Measurements from ENCODE around the gene RNF6. TPM values are rescaled to one million over a fixed set of nuclear protein-coding genes. Genes with fewer than 3 reads are reported as not detected.
A peak's percentile ranks its signal among the peaks of the same experiment; 100 is the strongest.

Gene RNF6
- total and polyA plus RNA-seq, 2 donors (not counting 1 experiment from before 2014, with no cell fraction given) = 20.1 to 52.4 TPM

GRCh38 chr13:26186118-26186870 lies 35.8 kb downstream of the RNF6 start:
- ChIA-PET CTCF (interaction anchor here (0.6 to 6.0 kb wide), 21 partner anchors 25 to 899 kb away, joined by 3 to 131 read pairs (median 6); partner anchors contain the start of genes MTMR6 and RNF6), POLR2A (interaction anchor here (0.7 to 3.2 kb wide), 7 partner anchors 31 to 310 kb away, joined by 3 to 23 read pairs (median 4); partner anchors contain the start of gene RNF6)
- under 1% methylated on average over 70 of the region's 76 CpGs for WGBS (ENCODE audit: insufficient coverage)
- DNase-seq = peak; percentile 99
- TF ChIP-seq, protein P1, sequence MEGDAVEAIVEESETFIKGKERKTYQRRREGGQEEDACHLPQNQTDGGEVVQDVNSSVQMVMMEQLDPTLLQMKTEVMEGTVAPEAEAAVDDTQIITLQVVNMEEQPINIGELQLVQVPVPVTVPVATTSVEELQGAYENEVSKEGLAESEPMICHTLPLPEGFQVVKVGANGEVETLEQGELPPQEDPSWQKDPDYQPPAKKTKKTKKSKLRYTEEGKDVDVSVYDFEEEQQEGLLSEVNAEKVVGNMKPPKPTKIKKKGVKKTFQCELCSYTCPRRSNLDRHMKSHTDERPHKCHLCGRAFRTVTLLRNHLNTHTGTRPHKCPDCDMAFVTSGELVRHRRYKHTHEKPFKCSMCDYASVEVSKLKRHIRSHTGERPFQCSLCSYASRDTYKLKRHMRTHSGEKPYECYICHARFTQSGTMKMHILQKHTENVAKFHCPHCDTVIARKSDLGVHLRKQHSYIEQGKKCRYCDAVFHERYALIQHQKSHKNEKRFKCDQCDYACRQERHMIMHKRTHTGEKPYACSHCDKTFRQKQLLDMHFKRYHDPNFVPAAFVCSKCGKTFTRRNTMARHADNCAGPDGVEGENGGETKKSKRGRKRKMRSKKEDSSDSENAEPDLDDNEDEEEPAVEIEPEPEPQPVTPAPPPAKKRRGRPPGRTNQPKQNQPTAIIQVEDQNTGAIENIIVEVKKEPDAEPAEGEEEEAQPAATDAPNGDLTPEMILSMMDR (IDR thresholded peaks at IDR 0.05) = peak; percentile 72
- TF ChIP-seq EZH2 (IDR thresholded peaks at IDR 0.05; ENCODE audit: borderline replicate concordance, insufficient read depth, low read depth, low read length, poor library complexity, severe bottlenecking) = no peak
- H3K9ac ChIP-seq (ENCODE audit: low read length) = peak overlapping the region; percentile 78
- peaks cover 33 to 44% of the 10 kb centered on the region in 2 donors for H3K4me1 ChIP-seq (ENCODE audit: control insufficient read depth in 2 of 2, insufficient read depth in 2 of 2, low read length in 2 of 2)
- Mint-ChIP-seq H3K4me1 (peaks cover 46% of the 10 kb centered on the region), H3K9me3 (ENCODE audit: insufficient read depth) (no peaks in the 10 kb centered on the region), H3K27me3 (no peaks in the 10 kb centered on the region), H3K4me3 (peak overlapping the region; percentile 91), H3K27ac (peak overlapping the region; percentile 96)
- H3K9me3 ChIP-seq (ENCODE audit: control extremely low read depth in 1 of 3, control insufficient read depth in 2 of 3, insufficient read depth in 1 of 3, low read length in 2 of 3) = peaks cover 0 to 4% (median 3%) of the 10 kb centered on the region in 3 donors
- no peaks in the 10 kb centered on the region for H3K79me2 ChIP-seq (ENCODE audit: control insufficient read depth, insufficient read depth, low read length)
- H3K27me3 ChIP-seq (replicated peaks in 1 of 4; ENCODE audit: control extremely low read depth in 1 of 4, control insufficient read depth in 3 of 4, insufficient read depth in 4 of 4, low read length in 3 of 4) = no peaks in the 10 kb centered on the region
- H2AFZ ChIP-seq (ENCODE audit: insufficient read depth, low read depth, low read length, poor library complexity, severe bottlenecking) = peak overlapping the region; percentile 85
- intact Hi-C loops (cut with micrococcal nuclease) = loop anchor here (1.0 to 10.0 kb wide), 8 partner anchors 36 to 1949 kb away; partner anchors contain the start of genes NUP58, PAN3, PARP4 and RNF6
- peak overlapping the region; percentile 66 to 91 (median 73) for H3K4me3 ChIP-seq (ENCODE audit: control extremely low read depth in 1 of 5, extremely low read depth in 1 of 5, insufficient read depth in 1 of 5, low read depth in 2 of 5, low read length in 4 of 5)
- ATAC-seq (ENCODE audit: low read depth) = peak; percentile 87
- H3K27ac ChIP-seq (ENCODE audit: low read length in 2 of 2) = peak overlapping the region; percentile 86 to 88
- no peaks in the 10 kb centered on the region for H3K36me3 ChIP-seq (replicated peaks in 1 of 2; ENCODE audit: control extremely low read depth in 1 of 2, control insufficient read depth in 1 of 2, extremely low read depth in 1 of 2, insufficient read depth in 2 of 2, low read length in 1 of 2)
- no peaks in the 10 kb centered on the region for H4K20me1 ChIP-seq (ENCODE audit: control insufficient read depth, insufficient read depth, low read length, poor library complexity, severe bottlenecking)
- peak overlapping the region; percentile 76 for H3K4me2 ChIP-seq (replicated peaks; ENCODE audit: low read depth, low read length, poor library complexity, severe bottlenecking)

All from B cell (primary cell).